DMS114 treated with DMSO at 0.1 percent for 48 hours (cell line): ENCODE data around the gene CARF.
"Not testable (repeated sequence)": the region's sequence is repeated elsewhere in the genome, so short reads cannot be mapped to it uniquely, and the experiment has no call there.

ENCODE experiments used
- DNase-seq: peaks from one replicate; lab custom pipeline; 2025; ENCODE audit not compliant: unreplicated experiment; lab: John Stamatoyannopoulos, UW

Gene CARF

GRCh38 chr2:202933958-202934357 lies 21.9 kb downstream of the CARF start:
- no peak for DNase-seq

GRCh38 chr2:202934456-202934855 lies 22.4 kb downstream of the CARF start:
- no peak for DNase-seq

GRCh38 chr2:202938960-202939359 lies 26.9 kb downstream of the CARF start:
- DNase-seq = no peak

DNA sequence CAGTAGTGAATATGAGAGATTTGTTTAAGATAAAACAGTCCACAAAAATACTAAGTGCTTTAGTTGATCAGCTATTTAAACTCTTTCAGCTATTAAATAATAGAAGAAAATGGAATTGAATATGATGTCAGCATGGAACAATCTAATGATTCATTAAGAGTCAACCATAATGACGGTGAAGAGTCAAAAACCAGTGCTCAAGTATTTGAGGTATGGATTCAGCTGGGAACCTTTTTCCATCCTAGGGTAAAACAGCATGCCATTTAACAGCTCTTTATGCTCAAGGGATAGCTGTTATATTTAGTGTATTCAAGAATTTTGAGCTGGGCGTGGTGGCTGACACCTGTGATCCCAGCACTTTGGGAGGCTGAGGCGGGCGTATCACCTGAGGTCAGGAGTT lies 29.7 kb downstream of the CARF start:
- DNase-seq = no peak

DNA sequence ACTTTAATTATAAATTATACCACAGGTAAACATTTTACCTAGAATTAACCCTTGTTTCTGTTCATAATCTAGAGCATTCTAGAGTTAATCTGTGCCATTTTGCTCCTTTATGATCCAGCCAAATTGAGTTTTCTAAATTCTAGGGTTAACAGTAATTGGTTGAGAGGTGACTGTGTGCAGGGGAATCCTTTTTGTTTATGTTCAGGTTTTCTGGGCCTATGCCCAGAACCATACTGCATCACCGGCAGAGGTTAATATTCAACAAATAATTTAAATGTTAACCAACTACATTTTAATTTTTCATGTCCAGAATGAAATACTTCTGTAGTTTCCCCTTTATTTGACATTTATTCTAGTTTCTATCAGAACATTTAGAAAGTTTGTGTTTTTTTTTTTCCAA lies 32.3 kb downstream of the CARF start:
- no peak for DNase-seq

DNA sequence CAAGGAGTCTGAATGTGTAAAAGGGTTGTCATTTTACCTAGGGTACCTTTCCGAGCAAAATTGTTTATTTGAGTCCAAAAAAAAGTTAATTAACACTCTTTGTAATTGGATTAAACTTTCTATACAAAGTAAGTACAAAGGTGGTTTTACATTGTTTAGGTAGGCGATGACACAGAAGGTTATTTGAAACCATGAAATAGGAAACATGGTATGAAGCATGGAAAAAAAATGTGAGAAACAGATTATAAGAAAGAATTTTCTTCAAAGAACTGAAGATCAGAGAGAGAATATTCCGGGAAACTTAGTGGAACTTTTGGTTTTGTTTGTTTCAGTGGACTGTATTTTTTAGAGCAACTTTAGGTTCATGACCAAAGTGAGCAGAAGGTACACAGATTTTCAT lies 32.7 kb downstream of the CARF start:
- DNase-seq = no peak

GRCh38 chr2:202945497-202945896 lies 33.4 kb downstream of the CARF start:
- no peak for DNase-seq

- DNase-seq = not testable (repeated sequence)
Measured at GRCh38 chr2:202949333-202949732, 37.3 kb downstream of the CARF start.

GRCh38 chr2:202950592-202950991 lies 38.5 kb downstream of the CARF start:
- no peak for DNase-seq

DNA sequence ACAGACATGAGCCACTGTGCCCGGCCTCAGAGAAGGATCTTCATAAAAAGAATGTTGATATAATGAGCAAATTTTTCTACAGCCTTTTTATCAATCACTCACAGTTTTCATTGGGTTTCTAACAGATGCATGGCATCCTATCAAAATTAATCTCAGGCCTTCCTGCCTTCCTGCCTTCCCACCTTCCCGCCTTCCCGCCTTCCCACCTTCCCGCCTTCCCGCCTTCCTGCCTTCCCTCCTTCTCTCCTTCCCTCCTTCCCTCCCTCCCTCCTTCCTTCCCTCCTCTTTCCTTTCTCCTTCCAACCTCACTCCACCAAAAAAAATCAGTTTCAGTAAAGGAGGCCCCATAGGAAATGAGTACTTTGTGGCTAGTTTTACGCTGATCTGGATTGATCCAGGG lies 48.4 kb downstream of the CARF start:
- no peak for DNase-seq

- no peak for DNase-seq
Measured at GRCh38 chr2:202963712-202964111, 51.6 kb downstream of the CARF start.

- DNase-seq = no peak
Measured at GRCh38 chr2:202965810-202966460, 53.9 kb downstream of the CARF start.

DNA sequence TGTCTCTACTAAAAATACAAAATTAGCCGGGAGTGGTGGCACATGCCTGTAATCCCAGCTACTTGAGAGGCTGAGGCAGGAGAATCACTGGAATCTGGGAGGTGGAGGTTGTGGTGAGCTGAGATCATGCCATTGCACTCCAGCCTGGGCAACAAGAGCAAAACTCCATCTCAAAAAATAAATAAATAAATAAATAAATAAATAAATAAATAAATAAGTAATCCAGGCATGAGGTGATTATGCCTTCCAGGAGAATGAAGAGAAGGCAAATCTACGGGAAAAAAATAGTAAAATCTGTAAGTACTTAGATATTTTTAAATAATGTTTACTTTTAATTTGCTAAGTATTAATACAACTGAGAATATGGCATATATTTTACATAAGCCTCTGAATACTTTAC lies 57.3 kb downstream of the CARF start:
- DNase-seq = not testable (repeated sequence)

DNA sequence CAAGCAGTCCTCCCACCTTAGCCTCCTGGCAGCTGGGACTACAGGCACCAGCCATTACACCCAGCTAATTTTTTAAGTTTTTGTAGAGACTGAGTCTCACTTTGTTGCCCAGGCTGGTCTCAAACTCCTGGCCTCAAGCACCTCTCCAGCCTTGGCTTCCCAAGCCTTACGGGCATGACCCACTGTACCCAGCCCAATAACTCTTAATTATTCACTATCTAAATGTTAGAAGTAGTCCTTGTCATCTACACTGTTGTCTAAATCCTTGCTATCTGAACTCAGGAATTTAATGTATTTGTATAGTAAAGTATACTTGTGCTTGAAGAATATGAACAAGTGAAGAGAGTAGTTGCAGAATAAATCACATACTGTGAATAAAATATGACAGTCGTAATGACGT lies 64.7 kb downstream of the CARF start:
- no peak for DNase-seq

- DNase-seq = no peak
Measured at GRCh38 chr2:202982779-202983491, 70.9 kb downstream of the CARF start.

DNA sequence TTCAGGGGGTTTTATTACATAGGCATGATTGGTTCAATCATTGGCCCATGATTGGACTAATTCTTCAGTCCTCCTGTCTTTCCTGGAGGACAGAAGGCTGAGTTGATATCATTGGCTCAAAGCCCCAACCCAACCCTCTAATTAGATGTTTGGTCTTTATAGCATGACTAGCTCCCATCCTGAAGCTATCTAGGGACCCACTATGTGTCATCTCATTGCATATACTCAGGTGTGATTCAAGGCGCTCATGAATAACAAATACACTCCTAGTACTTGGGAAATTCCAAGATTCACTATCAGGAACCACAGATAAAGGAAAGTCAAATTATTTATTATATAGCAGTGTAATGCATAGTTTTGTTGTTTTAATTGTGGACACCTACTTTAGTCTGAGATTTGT lies 77.7 kb downstream of the CARF start:
- DNase-seq = no peak

- no peak for DNase-seq
Measured at GRCh38 chr2:202990501-202990900, 78.4 kb downstream of the CARF start.

- DNase-seq = not testable (repeated sequence)
Measured at GRCh38 chr2:202997113-202997512, 85.0 kb downstream of the CARF start.

- DNase-seq = no peak
Measured at GRCh38 chr2:203002054-203002821, 90.2 kb downstream of the CARF start.

GRCh38 chr2:203003716-203004115 lies 91.6 kb downstream of the CARF start:
- DNase-seq = no peak

- peak; percentile 90 for DNase-seq
Measured at GRCh38 chr2:203014456-203015199, 102.6 kb downstream of the CARF start, which contains the start of gene NBEAL1. TSS of gene NBEAL1 (plus strand) at chr2:203014875. CDS start at chr2:203016385, 1,510 bp downstream.
